ENCODE data around the gene AKAP7. TPM values are rescaled to one million over a fixed set of nuclear protein-coding genes. Genes with fewer than 3 reads are reported as not detected.
A peak's percentile ranks its signal among the peaks of the same experiment; 100 is the strongest.

AKAP7 gene
- polyA plus RNA-seq, 4 donors = 11.5 to 17.1 (median 14.4) TPM

DNA sequence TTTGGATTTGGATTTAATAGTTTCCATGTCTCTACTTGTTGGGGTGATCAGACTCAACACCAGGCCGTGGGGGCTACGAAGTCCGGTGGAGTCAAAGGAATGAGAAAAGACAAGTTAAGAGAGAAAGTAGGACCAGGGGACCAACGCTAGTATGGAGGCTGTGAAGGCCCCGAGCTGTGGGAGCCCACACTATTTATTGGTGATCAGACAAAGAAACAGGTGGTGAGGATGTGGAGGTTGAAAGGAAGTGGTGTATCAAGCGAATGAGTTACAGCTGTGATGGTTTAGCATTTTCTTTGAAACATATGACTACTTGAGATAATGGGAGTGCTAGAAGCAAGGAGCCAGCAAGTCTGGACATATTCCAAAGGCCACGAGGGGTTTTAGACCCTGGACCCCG lies 62.4 kb downstream of the AKAP7 start:
- no peak for DNase-seq (ENCODE audit: low read depth in 4 of 4, low spot score in 3 of 4)

DNA sequence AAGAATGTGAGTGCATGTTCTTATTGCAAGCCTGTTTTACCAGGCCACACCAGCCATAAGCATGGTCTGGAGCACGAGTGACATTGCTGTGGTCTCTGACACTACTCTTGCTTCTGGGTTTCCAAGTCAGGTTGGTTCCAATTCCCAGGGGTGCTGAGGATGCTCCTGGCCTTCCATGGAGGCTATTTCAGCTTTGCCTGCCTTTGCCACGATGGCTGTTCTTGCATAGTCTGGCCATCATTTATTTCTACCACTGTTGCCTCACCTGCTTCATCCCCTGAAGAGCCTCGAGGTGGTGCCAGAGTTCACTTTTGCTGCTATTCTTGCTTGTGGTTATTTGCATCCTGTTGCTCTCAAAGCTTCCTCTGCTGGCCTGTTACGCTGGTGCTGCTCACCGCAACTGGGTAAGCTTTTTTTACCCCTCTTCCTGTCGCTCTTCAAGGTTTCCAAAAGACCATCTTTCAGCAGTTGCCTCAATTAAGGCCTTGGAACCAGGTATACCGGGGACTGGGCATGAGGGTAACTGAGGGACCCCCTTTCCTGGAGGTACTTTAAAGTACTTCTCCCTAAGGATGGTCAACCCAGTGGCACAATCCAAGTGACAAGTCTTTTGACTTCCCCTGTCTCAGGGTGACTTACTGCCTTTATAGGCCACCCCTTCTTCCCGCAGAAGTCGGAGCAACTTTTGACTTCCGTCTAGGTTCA lies 64.5 kb downstream of the AKAP7 start:
- DNase-seq (ENCODE audit: low read depth in 4 of 4, low spot score in 3 of 4) = peak in 2 of 4 donors; percentile 12

DNA sequence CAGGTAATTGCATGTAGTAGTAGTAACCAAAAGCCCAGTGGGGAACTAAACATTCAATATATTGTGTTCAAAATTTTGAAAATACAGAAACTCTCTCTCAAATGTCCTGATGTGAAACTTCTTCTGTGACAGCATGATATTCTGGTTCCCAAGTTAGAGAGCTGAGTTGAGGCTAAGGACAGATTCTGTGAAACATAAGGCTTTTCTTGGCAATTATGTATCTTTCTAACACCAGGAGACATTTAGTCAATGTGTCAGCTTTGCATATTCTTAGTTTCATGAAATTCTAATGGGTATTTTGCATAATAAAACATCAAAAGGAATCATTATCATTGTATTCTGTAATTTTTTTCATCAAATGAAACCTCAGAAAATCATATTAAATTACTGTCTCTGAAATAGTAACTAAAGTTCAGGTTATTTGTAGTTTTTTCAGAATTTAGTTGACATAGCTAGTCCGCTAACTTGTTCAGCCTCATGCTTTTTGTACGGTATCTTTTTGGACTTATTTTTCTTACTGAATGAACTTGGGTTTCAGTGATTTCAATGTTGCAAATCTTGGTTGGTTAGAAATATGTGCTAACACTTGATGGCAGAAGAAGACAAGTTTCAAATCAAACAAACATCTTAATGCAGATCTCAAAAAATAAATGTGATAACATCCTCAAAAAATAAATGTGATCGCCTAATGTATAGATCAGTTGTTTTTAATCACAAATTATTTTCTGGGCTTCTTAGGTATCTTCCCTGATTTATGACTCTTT lies 70.4 kb downstream of the AKAP7 start:
- DNase-seq (ENCODE audit: low read depth in 4 of 4, low spot score in 3 of 4) = no peak

DNA sequence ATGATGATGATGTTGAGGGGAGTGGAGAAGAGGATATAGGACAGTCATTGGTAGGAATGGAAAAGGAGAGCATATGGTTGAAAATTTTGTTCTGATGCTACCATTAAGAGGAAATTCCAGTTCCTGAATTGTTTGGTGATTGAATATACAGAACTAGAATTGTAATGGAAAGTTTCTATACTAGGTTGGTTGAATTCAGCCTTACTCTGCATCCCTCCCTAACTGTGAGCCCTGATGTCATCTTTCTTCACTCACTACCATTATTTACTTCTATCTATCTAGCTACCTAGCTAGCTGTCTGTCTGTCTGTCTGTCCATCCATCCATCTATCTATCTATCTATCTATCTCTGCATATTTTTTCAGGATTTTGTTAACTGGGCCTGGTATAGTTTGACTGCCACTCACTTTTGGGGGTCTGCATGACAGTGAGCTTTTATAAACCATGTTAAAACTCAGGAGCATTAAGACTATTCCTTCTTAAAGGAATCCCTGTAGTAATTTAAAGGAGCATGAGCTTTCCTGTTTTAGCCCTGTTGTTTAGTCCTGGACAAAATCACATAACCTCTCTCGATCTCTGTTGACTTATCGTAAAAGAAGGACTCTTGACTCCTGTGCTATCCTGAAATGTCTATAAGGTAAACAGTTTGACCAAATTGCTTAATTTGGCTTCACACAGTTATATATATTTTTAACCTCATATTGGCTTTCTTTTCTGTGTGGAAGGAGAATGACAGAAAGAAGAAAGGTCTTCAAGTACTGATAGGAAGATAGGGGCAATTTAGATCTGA lies 71.4 kb downstream of the AKAP7 start:
- no peak for DNase-seq (ENCODE audit: low read depth in 4 of 4, low spot score in 3 of 4)

DNA sequence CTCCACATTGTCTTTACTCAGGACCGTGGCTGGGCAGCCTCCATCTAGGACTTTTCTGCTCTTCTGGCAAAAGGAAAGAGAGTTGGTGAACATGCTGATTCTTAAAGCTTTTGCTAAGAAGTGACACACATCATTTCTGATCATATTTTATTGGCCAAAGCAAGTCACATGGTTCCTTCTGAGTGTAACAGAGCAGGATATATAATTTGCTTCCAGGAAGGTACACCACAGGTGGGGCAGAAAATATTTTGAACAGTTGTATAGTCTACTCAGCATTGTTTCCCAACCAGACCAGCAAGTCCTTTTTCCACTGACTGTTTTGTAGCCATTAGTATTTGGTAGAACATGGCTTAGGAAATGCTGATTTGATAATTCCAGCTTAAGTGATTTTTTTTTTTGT lies 73.5 kb downstream of the AKAP7 start:
- no peak for DNase-seq (ENCODE audit: low read depth in 4 of 4, low spot score in 3 of 4)

DNA sequence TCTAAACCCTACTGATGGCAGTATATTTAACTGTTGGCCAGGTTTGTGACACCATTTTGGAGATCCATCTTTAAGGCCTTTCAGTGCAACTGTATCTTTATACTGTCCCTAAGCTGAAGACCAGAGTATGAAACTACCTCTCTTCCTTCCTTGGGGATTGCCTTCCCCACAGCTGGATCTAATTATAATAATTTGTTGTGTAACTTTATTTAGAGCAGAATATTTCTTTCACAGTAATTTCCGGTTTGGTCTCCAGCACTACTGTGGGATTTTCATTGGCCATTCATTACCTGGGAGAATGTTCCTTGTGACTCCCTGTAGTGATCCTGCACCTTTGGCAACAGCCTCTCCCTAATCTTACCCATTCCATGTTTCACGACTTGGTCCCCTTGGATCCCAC lies 75.2 kb downstream of the AKAP7 start:
- DNase-seq (ENCODE audit: low read depth in 4 of 4, low spot score in 3 of 4) = no peak

DNA sequence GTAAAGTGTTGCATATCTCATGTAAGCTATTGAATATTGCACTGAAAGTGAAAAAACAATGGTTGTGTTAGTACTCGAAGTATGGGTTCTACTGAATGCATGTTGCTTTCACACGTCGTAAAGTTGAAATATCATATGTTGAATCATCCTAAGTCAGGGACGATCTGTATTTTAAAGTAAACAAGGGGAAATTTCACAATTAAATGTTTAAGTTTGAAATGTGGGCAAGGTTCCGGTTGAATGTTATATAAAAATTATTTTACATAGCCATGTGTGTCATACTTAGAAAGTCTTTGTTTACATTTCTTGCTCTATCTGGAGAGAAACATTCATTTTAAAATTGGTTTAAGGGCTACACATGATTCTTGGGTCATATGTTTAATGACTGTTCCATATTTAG lies 76.8 kb downstream of the AKAP7 start:
- DNase-seq (ENCODE audit: low read depth in 4 of 4, low spot score in 3 of 4) = no peak

DNA sequence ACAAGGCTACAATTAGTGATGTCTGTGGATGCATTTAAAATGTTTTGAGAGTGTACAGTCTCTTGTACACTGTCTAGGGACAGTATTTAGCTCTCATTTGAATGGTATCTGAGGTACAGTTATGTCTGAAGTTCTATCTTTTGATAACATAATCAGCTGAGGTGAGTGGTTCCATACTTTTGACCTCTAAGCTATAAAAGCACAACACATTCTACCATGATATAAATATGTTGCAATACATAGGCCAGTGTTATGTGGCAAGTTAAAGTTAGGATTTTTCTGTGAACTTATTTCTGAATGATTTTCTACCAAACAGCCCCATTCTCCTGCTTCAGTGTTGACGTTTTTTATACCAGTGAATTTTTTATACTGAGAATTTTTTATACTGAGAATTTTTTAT lies 77.6 kb downstream of the AKAP7 start:
- DNase-seq (ENCODE audit: low read depth in 4 of 4, low spot score in 3 of 4) = no peak

DNA sequence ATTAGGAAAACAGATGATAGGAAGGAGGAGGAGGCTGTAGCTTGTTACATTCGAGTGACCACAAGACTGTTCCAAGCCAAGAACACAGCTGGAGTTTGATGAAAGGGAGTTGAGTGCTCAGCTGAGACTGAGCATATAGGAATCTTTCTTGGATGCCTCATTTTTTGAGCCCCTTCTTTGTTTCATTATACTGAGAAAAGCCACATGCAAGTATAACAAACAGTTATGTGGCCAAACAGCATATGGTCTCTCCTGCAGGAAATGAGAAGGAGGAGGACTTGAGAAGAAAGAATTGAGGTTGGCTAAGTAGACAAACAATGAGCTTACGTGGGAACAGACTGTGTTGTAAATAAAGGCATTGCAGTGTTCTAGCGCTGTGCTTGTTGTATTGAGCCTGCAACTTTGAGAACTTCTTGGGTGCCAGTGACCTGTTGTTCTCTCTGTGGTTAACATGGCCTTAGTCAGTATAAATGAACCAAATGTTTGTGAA lies 78.3 kb downstream of the AKAP7 start:
- no peak for DNase-seq (ENCODE audit: low read depth in 4 of 4, low spot score in 3 of 4)

DNA sequence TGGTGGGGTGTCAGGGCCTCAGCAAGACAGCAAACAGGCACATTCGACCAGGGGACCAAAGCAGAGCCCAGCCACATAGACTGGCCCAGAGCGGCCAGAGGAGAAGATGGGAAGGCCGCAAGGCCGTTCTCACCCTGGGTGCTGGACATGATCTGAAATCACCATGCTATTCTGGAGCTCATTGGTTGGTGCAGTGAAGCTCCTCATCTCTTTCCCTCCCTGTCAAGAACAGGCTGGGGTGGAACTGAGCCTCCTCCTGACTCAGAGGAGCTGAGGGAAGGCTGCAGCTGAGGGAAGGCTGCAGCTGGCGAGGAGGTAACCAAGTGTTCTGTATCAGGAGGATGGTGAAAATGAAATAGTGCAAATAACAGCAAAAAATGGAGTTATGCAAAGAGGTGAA lies 80.0 kb downstream of the AKAP7 start:
- no peak for DNase-seq (ENCODE audit: low read depth in 4 of 4, low spot score in 3 of 4)

DNA sequence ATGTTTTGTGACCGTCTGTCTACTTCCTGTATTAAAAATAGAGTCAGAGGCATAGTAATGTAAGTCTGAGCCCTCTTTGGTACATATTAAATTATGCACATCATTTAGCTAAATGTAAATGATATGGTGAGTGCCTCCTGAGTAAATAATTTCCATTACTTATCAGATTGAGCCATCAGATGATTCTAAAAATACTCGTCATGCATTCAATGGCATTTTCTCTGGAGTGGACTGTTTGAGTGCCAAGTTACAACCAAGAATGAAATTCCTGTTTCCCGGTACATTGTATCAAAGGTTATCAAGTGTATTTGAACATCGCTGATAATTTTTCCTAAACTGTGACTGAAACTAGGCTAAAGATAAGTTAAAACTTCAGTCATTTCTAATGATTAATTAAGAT lies 81.0 kb downstream of the AKAP7 start:
- DNase-seq (ENCODE audit: low read depth in 4 of 4, low spot score in 3 of 4) = no peak

DNA sequence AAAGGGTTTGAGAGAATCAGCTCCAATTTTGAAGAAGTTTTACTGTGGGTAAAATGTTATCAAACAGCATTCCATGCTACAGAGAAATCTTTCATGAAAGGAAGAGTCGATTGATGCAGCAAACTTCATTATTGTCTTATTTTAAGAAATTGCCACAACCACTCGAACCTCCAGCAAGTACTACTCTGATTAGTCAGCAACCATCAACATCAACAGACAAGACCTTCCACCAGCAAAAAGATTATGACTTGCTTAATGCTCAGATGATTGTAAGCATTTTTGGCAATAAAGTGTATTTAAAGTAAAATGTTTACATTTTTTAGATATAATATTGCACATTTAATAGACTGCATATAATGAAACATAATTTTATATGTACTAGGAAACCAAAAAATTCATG lies 87.5 kb downstream of the AKAP7 start:
- no peak for DNase-seq (ENCODE audit: low read depth in 4 of 4, low spot score in 3 of 4)

DNA sequence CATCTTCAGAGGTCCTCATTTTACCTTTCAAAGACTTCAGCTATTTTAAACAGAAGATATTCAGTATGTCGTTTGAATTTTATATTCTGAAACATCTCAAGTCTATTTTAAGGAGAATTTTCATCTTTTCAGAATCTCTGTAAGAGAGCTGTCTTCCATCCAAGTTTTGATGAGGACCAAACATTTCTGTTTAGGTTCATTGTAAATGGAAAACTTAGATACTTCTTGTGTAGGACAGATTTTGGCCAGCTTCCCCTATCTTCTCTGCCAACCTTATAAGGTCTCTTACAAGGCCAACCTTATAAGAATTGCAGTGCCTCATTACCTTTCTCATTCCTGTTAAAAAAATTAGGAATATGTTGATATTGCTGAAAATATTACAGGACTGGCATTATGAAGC lies 88.1 kb downstream of the AKAP7 start:
- no peak for DNase-seq (ENCODE audit: low read depth in 4 of 4, low spot score in 3 of 4)

DNA sequence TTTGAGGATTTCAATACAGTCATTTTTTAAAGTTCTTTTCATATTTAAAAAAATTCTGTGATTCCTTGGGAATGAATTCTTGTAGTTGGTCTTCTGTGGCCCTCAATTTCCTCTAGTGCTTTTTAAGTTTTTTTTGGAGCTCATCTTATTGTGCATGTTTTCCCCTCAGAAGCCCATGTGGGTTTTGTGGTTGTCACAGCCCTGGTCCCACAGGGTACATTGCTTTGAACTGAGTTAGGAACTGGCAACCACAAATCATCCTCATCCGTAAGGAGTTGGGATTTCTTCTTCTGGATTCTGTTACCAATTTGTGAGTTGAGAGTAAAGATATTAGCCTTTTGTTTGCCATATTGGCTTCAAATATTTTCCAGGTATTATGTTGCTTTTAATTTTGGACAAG lies 89.9 kb downstream of the AKAP7 start:
- DNase-seq (ENCODE audit: low read depth in 4 of 4, low spot score in 3 of 4) = no peak

DNA sequence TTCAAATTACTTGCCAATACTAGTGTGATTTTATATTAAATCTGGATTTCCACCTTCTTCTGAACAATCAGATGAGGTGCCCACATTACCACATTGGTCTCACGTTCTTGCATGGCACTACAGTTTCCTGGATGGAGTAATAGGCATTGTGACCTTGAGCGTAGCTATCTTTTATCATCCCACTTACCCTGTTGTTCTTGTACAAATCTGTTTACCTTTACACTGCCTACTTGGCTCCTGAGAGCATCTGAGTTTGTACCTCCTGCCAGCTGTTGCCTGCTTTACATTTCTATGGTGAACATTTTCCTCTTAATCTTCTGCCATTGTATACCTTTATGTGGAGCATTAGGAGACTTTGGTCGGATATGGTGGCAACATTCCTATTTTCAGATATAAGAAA lies 90.7 kb downstream of the AKAP7 start:
- DNase-seq (ENCODE audit: low read depth in 4 of 4, low spot score in 3 of 4) = no peak

DNA sequence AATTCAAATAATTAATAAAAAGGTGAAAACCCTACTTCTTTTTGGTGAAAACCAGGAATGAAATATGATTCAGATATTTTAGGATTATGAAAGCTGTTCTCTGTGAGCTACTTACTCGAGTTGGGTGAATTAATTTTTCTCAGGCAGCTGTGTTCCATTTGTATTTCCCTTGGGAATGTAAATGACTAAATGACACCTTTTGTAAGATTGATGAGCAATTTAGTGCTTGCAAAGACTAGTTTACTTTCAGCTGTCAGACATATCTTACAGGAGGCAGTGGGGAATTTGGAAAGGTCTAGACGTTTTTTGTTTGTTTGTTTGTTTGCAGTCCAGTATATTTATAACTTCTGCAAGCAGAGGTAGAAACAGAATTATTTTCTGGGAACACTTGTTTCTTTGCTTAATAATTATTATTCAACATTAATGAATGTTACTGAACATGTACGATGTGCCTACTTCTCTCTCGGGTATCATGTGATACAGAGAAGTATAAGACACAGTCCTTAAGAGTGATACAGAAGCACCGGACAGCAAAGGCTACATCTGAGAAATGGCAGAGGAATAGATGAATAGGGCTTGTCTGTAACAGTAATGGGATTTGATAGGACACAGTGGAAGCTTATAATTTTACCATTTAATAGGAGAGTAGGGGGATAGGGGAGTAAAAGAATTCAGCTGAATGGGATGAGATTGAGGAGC lies 91.3 kb downstream of the AKAP7 start:
- DNase-seq (ENCODE audit: low read depth in 4 of 4, low spot score in 3 of 4) = no peak

DNA sequence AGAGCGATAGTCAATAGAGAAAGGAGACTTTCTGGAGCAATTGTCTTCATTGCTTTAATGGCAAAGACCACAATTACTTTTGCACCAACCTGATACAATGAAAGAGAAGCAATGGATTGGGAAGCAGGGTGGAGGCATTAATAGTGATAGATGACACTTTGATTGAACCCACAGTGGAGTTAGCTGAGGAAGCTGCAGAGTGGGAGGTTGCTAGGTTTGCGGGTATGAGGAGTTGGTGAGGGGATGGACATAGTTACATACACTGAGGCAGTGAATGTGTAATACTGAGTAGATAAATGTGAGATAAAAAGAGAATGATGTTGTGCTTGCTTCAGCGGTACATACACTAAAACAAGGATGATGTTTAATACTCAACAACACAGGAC lies 91.9 kb downstream of the AKAP7 start:
- DNase-seq (ENCODE audit: low read depth in 4 of 4, low spot score in 3 of 4) = no peak

DNA sequence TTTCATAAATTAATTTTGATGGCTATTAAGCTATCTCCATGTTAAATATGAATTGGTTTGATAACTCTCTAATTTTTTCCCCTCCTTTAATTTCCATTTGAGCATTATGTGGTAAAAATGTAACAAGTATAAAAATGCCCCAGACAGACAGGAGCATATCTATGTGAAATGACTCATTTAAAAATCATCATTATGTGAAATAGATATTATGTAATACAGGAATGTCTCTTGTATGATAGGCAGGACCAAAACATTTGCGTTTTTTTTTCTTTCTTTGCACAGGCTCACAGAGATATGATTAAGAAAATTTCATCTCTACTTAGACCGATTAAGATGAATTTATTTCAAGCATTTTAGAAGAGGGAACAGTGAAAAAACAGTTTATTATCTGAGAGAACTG lies 95.8 kb downstream of the AKAP7 start:
- DNase-seq (ENCODE audit: low read depth in 4 of 4, low spot score in 3 of 4) = no peak

DNA sequence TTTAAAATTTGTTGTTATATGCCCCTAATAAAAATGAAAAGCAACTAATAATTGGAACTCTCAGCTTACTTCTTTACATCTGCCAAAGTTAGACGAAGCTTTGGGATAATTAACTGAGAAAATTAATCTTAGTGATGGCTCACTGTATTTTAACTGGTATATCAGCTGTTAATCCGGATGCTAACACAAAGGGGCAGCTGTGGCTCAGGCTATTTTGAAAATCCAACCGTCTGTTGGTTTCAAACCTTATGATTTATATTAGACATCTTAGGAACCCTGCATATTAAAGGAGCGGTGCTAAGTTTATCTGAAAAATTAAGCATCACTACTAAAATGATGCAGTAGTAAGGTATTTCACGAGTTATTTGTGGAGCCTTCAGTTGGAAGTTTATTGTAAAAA lies 96.6 kb downstream of the AKAP7 start:
- no peak for DNase-seq (ENCODE audit: low read depth in 4 of 4, low spot score in 3 of 4)

DNA sequence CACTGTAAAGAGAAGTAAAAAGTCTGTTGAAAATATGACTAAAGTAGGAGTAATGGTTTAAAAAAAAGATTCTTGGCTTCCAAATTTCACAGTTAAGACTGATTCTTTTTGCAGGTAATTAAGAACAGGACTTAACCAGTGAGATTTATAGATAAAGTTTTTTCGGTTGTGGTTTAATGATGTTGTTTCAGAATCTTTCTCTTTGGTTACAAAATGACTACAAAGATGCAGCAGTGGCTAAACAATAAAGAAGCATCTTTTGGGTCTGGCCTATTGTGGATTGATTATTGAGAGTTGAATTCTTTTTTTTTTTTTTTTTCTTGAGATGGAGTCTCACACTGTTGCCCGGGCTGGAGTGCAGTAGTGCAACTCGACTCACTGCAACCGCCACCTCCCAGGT lies 109.7 kb downstream of the AKAP7 start:
- DNase-seq (ENCODE audit: low read depth in 4 of 4, low spot score in 3 of 4) = no peak

DNA sequence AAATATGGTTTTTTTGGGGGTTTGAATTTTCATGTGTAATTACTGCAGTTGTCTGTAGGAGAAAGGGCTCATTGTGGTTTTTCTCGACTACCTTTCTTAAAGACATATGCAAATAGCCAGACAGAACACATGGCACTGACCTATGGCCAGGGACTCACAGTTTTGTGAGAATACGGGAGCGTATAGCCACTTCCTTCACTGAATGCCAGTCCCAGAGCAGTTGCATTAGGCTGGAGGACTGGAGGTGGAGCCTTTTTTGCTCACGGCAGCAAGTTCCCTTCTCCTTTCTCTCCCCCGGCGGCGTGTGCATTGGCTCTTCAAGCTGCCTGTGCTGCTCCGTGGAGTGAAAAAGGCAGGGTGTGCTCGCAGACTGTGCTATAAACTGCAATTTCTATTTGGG lies 114.9 kb downstream of the AKAP7 start:
- peak in 1 of 4 donors; percentile 45 for DNase-seq (ENCODE audit: low read depth in 4 of 4, low spot score in 3 of 4)

Data from right renal pelvis (tissue), 4 donors.